COR-L47 (cell line): ENCODE measurements around the gene GALNT9.
A peak's percentile ranks its signal among the peaks of the same experiment; 100 is the strongest.
"Not testable (repeated sequence)": the region's sequence is repeated elsewhere in the genome, so short reads cannot be mapped to it uniquely, and the experiment has no call there.

Experiments
- DNase-seq: peaks from one replicate; lab custom pipeline; 2025; lab: John Stamatoyannopoulos, UW

GALNT9 gene

GRCh38 chr12:132155771-132156572, 173.4 kb downstream of the GALNT9 start:
- DNase-seq: no peak

- DNase-seq: no peak
Observed at GRCh38 chr12:132154941-132155770, 174.2 kb downstream of the GALNT9 start.

- no peak for DNase-seq
Observed at GRCh38 chr12:132154341-132154761, 175.0 kb downstream of the GALNT9 start.

GRCh38 chr12:132153501-132154340, 175.7 kb downstream of the GALNT9 start:
- DNase-seq: peak; percentile 65

GRCh38 chr12:132152953-132153352, 176.4 kb downstream of the GALNT9 start:
- DNase-seq: no peak

GRCh38 chr12:132152411-132152821, 177.0 kb downstream of the GALNT9 start:
- no peak for DNase-seq

GRCh38 chr12:132151766-132152410, 177.5 kb downstream of the GALNT9 start:
- no peak for DNase-seq

- no peak for DNase-seq
Observed at GRCh38 chr12:132151145-132151765, 178.1 kb downstream of the GALNT9 start.

- no peak for DNase-seq
Observed at GRCh38 chr12:132150780-132151144, 178.6 kb downstream of the GALNT9 start.

- not testable (repeated sequence) for DNase-seq
Observed at GRCh38 chr12:132149526-132149925, 179.9 kb downstream of the GALNT9 start.

GRCh38 chr12:132148368-132149045, 180.9 kb downstream of the GALNT9 start:
- no peak for DNase-seq

GRCh38 chr12:132147423-132148367, 181.7 kb downstream of the GALNT9 start:
- no peak for DNase-seq

- DNase-seq: no peak
Observed at GRCh38 chr12:132146772-132147422, 182.5 kb downstream of the GALNT9 start.
